Osteocyte (in vitro differentiated cells): ENCODE measurements around the gene OLIG1. TPM values are rescaled to one million over a fixed set of nuclear protein-coding genes. Genes with fewer than 3 reads are reported as not detected.

Experiments
- DNase-seq: peaks from one replicate; pipeline ENCODE4 v3.0.0; 2021; ENCODE audit warnings: mixed read lengths; ENCODE audit not compliant: unreplicated experiment; ENCODE audit errors: extremely low spot score
- H3K27ac Mint-ChIP-seq: one replicate; pipeline ENCODE4 v1.8.0; 2021; ENCODE audit warnings: mild to moderate bottlenecking, mixed read lengths; ENCODE audit not compliant: unreplicated experiment
- H3K27me3 Mint-ChIP-seq: one replicate; pipeline ENCODE4 v1.8.0; 2021; ENCODE audit warnings: mixed read lengths; ENCODE audit not compliant: unreplicated experiment
- H3K36me3 Mint-ChIP-seq: one replicate; pipeline ENCODE4 v1.8.0; 2021; ENCODE audit warnings: mixed read lengths; ENCODE audit not compliant: unreplicated experiment
- H3K4me1 Mint-ChIP-seq: one replicate; pipeline ENCODE4 v1.8.0; 2021; ENCODE audit warnings: mixed read lengths; ENCODE audit not compliant: unreplicated experiment
- H3K4me3 Mint-ChIP-seq: one replicate; pipeline ENCODE4 v1.8.0; 2021; ENCODE audit warnings: mild to moderate bottlenecking, moderate library complexity, mixed read lengths; ENCODE audit not compliant: unreplicated experiment
- H3K9me3 Mint-ChIP-seq: one replicate; pipeline ENCODE4 v1.8.0; 2021; ENCODE audit warnings: mixed read lengths; ENCODE audit not compliant: unreplicated experiment
- total RNA-seq: library from RNA; stranded (reverse); gene quantifications from 2 replicates; pipeline ENCODE4 v1.2.1, GENCODE V29; 2021
- TF ChIP-seq, protein P1 (sequence below): fragments of 200-600 bp; sonication (generic); IDR thresholded peaks from 2 replicates; pipeline ENCODE4 v1.5.0; 2021; ENCODE audit warnings: antibody characterized with exemption, mild to moderate bottlenecking, moderate library complexity

OLIG1 gene
- total RNA-seq, 1 donor from 2014 or later: not detected

DNA sequence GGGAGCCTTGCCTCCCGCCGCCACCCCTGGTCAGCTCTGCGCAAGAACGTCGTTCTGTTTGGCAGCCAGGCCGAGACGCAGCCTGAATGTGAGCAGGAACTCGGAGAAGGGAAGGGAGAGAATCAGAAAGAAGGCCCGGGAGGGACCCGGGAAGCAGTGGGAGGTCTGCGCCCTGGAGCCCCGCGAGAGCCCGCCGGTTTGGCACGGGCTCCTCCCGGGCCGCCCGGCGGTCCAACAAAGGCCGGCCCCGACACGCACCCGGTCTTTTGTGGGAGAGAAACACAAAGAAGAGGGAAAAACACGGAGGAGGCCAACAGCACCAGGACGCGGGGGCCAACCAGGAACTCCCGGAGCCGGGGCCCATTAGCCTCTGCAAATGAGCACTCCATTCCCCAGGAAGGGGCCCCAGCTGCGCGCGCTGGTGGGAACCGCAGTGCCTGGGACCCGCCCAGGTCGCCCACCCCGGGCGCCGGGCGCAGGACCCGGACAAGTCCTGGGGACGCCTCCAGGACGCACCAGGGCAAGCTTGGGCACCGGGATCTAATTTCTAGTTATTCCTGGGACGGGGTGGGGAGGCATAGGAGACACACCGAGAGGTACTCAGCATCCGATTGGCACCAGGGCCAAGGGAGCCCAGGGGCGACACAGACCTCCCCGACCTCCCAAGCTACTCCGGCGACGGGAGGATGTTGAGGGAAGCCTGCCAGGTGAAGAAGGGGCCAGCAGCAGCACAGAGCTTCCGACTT is 46.9 kb upstream of the OLIG1 start:
- Mint-ChIP-seq H3K4me3 (no peak overlapping the region), H3K27me3 (peaks cover 69% of the 10 kb centered on the region), H3K4me1 (peaks cover 13% of the 10 kb centered on the region), H3K27ac (no peak overlapping the region), H3K9me3 (no peaks in the 10 kb centered on the region), H3K36me3 (no peaks in the 10 kb centered on the region)
- no peak for DNase-seq
- TF ChIP-seq, protein P1, sequence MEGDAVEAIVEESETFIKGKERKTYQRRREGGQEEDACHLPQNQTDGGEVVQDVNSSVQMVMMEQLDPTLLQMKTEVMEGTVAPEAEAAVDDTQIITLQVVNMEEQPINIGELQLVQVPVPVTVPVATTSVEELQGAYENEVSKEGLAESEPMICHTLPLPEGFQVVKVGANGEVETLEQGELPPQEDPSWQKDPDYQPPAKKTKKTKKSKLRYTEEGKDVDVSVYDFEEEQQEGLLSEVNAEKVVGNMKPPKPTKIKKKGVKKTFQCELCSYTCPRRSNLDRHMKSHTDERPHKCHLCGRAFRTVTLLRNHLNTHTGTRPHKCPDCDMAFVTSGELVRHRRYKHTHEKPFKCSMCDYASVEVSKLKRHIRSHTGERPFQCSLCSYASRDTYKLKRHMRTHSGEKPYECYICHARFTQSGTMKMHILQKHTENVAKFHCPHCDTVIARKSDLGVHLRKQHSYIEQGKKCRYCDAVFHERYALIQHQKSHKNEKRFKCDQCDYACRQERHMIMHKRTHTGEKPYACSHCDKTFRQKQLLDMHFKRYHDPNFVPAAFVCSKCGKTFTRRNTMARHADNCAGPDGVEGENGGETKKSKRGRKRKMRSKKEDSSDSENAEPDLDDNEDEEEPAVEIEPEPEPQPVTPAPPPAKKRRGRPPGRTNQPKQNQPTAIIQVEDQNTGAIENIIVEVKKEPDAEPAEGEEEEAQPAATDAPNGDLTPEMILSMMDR: no peak

DNA sequence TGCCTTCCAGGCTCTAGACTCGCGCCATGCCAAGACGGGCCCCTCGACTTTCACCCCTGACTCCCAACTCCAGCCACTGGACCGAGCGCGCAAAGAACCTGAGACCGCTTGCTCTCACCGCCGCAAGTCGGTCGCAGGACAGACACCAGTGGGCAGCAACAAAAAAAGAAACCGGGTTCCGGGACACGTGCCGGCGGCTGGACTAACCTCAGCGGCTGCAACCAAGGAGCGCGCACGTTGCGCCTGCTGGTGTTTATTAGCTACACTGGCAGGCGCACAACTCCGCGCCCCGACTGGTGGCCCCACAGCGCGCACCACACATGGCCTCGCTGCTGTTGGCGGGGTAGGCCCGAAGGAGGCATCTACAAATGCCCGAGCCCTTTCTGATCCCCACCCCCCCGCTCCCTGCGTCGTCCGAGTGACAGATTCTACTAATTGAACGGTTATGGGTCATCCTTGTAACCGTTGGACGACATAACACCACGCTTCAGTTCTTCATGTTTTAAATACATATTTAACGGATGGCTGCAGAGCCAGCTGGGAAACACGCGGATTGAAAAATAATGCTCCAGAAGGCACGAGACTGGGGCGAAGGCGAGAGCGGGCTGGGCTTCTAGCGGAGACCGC is 46.3 kb upstream of the OLIG1 start:
- Mint-ChIP-seq H3K27me3 (peaks cover 68% of the 10 kb centered on the region), H3K9me3 (no peaks in the 10 kb centered on the region), H3K4me3 (no peak overlapping the region), H3K27ac (no peak overlapping the region), H3K36me3 (peaks cover 2% of the 10 kb centered on the region), H3K4me1 (peaks cover 13% of the 10 kb centered on the region)
- DNase-seq: no peak
- TF ChIP-seq, protein P1: no peak

DNA sequence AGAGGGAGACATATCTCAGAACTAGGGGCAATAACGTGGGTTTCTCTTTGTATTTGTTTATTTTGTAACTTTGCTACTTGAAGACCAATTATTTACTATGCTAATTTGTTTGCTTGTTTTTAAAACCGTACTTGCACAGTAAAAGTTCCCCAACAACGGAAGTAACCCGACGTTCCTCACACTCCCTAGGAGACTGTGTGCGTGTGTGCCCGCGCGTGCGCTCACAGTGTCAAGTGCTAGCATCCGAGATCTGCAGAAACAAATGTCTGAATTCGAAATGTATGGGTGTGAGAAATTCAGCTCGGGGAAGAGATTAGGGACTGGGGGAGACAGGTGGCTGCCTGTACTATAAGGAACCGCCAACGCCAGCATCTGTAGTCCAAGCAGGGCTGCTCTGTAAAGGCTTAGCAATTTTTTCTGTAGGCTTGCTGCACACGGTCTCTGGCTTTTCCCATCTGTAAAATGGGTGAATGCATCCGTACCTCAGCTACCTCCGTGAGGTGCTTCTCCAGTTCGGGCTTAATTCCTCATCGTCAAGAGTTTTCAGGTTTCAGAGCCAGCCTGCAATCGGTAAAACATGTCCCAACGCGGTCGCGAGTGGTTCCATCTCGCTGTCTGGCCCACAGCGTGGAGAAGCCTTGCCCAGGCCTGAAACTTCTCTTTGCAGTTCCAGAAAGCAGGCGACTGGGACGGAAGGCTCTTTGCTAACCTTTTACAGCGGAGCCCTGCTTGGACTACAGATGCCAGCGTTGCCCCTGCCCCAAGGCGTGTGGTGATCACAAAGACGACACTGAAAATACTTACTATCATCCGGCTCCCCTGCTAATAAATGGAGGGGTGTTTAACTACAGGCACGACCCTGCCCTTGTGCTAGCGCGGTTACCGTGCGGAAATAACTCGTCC is 45.5 kb upstream of the OLIG1 start:
- peaks cover 68% of the 10 kb centered on the region for H3K27me3 Mint-ChIP-seq
- DNase-seq: no peak
- peaks cover 2% of the 10 kb centered on the region for H3K36me3 Mint-ChIP-seq
- no peak overlapping the region for H3K27ac Mint-ChIP-seq
- peaks cover 13% of the 10 kb centered on the region for H3K4me1 Mint-ChIP-seq
- no peaks in the 10 kb centered on the region for H3K9me3 Mint-ChIP-seq
- H3K4me3 Mint-ChIP-seq: peak overlapping the region; percentile 78
- TF ChIP-seq, protein P1: no peak

DNA sequence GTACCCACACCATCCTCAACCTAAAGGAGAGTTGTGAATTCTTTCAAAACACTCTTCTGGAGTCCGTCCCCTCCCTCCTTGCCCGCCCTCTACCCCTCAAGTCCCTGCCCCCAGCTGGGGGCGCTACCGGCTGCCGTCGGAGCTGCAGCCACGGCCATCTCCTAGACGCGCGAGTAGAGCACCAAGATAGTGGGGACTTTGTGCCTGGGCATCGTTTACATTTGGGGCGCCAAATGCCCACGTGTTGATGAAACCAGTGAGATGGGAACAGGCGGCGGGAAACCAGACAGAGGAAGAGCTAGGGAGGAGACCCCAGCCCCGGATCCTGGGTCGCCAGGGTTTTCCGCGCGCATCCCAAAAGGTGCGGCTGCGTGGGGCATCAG is 44.8 kb upstream of the OLIG1 start:
- Mint-ChIP-seq H3K4me1 (peaks cover 13% of the 10 kb centered on the region), H3K36me3 (peaks cover 2% of the 10 kb centered on the region), H3K9me3 (no peaks in the 10 kb centered on the region), H3K4me3 (peak overlapping the region; percentile 78), H3K27ac (no peak overlapping the region), H3K27me3 (peaks cover 72% of the 10 kb centered on the region)
- TF ChIP-seq, protein P1: peak; percentile 36
- DNase-seq: no peak
